Left lung (tissue), 10 donors: ENCODE measurements around the gene APOM. TPM values are rescaled to one million over a fixed set of nuclear protein-coding genes. Genes with fewer than 3 reads are reported as not detected.

ENCODE experiments used
- ATAC-seq: fragments of 200-7000 bp; cut with Tn5 transposase; one replicate; pipeline ENCODE4 v1.9.1; 2020; ENCODE audit warnings: moderate library complexity
- DNase-seq, 4 donors: peaks; one replicate each; pipeline ENCODE4 v3.0.0-alpha.2; 2013 to 2020
- H3K27ac ChIP-seq, 2 donors: fragments of 200-600 bp; sonication (generic) in 1 of 2; one replicate each; pipeline versions ENCODE4 v1.5.0 to v1.8.0; 2020 to 2021
- H3K27me3 ChIP-seq, 2 donors: fragments of 200-600 bp; sonication (generic) in 1 of 2; one replicate each; pipeline versions ENCODE4 v1.5.0 to v1.8.0; 2020 to 2021
- H3K36me3 ChIP-seq, 2 donors: fragments of 200-600 bp; sonication (generic) in 1 of 2; one replicate each; pipeline versions ENCODE4 v1.5.0 to v1.8.0; 2020 to 2021
- H3K4me1 ChIP-seq, 2 donors: fragments of 200-600 bp; one replicate each; pipeline ENCODE4 v1.8.0; 2021
- H3K4me3 ChIP-seq, 2 donors: fragments of 200-600 bp; sonication (generic) in 1 of 2; one replicate each; pipeline versions ENCODE4 v1.5.0 to v1.8.0; 2020 to 2021; ENCODE audit warnings: mild to moderate bottlenecking in 1 of 2
- H3K9me3 ChIP-seq, 2 donors: fragments of 200-600 bp; sonication (generic) in 1 of 2; one replicate each; pipeline versions ENCODE4 v1.5.0 to v1.8.0; 2020 to 2021
- CTCF ChIP-seq, 2 donors: fragments of 200-600 bp; sonication (generic) in 1 of 2; IDR thresholded peaks; one replicate each; pipeline versions ENCODE4 v1.5.0 to v1.8.0; 2021; ENCODE audit warnings: antibody characterized with exemption in 2 of 2
- intact Hi-C, 2 donors: fragments of 100-400 bp; cut with DNase I; formaldehyde crosslinking; loops; one replicate each; pipeline versions ENCODE4 v1.11.2 to v1.14.2; 2022
- polyA plus RNA-seq, 6 donors: library from polyadenylated mRNA; unstranded; fragments of 120-200 nt; gene quantifications; one replicate each; pipeline ENCODE4 v1.2.1, GENCODE V29; 2013; ENCODE audit not compliant: insufficient read length in 6 of 6
- total RNA-seq, 2 donors: library from RNA; stranded (reverse); fragmentation: NEBNext Ultra II Directional; extraction: Animal tissue kit (Norgen Biotek cat#: 25700); gene quantifications; one replicate each; pipeline ENCODE4 v1.2.1, GENCODE V29; 2021
- donor health status: DM: no; HTN: yes; CAD: no.
- donor health status: DM: no; HTN: no; CAD: no.

The APOM gene
- total and polyA plus RNA-seq, 8 donors = 1.0 to 8.0 (median 5.5) TPM

DNA sequence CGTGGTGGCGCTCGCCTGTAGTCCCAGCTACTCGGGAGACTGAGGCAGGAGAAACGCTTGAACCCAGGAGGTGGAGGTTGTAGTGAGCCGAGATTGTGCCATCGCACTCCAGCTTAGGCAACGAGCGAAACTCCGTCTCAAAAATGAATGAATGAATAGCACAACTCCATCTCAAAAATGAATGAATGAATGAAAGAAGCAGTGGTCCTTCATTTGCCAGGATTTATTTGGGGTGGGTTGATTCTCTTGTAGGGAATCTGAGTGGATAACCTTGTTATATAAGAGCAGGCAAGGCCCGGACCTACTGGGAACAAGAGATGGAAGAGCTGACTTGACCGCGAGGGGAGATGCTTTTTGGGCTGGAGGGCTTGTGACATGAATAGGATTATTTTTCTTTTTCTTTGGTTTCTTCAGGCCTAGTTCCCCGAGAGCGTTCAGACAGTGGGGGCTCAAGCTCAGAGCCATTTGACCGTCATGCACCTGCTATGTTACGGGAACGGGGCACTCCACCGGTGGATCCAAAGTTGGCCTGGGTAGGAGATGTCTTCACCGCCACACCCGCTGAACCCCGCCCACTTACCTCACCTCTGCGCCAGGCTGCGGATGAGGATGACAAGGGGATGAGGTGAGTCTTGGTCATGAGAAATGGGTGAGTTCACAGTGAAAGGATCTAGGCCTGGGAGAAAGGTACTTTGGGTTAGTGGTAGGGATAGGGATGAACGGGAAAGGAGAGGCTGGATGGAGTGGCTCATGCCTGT, 25.3 kb upstream of the APOM start:
- no peaks in the 10 kb centered on the region for H3K9me3 ChIP-seq
- DNase-seq = no peak
- H3K4me1 ChIP-seq = no peaks in the 10 kb centered on the region
- H3K27me3 ChIP-seq = no peaks in the 10 kb centered on the region
- peaks cover 8 to 100% of the 10 kb centered on the region in 2 donors for H3K36me3 ChIP-seq
- no peak for ATAC-seq
- TF ChIP-seq CTCF (IDR thresholded peaks at IDR 0.05) = no peak
- intact Hi-C loops = no loop called here
- H3K4me3 ChIP-seq = no peak overlapping the region
- no peak overlapping the region for H3K27ac ChIP-seq

GRCh38 chr6:31631209-31631608, 24.5 kb upstream of the APOM start:
- no peak overlapping the region for H3K27ac ChIP-seq
- DNase-seq = no peak
- no peaks in the 10 kb centered on the region for H3K9me3 ChIP-seq
- no peaks in the 10 kb centered on the region for H3K27me3 ChIP-seq
- peaks cover 8 to 100% of the 10 kb centered on the region in 2 donors for H3K36me3 ChIP-seq
- H3K4me3 ChIP-seq = no peak overlapping the region
- no peaks in the 10 kb centered on the region for H3K4me1 ChIP-seq
- intact Hi-C loops = no loop called here
- no peak for ATAC-seq
- no peak for TF ChIP-seq CTCF (IDR thresholded peaks at IDR 0.05)

DNA sequence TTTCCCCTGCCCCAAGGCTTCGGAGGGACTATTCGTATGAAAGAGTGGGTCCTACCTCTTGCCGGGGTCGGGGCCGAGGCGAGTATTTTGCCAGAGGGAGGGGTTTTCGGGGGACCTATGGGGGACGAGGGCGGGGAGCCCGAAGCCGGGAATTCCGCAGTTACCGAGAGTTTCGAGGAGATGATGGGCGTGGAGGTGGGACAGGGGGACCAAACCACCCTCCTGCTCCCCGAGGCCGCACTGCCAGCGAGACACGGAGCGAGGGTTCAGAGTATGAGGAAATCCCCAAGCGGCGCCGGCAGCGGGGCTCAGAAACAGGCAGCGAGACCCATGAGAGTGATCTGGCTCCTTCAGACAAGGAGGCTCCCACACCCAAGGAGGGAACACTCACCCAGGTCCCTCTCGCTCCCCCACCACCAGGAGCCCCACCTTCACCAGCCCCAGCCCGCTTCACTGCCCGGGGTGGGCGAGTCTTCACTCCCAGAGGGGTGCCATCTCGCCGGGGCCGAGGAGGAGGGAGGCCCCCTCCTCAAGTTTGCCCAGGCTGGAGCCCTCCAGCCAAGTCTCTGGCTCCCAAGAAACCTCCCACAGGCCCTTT, 23.9 kb upstream of the APOM start:
- intact Hi-C loops = no loop called here
- DNase-seq = no peak
- no peak for TF ChIP-seq CTCF (IDR thresholded peaks at IDR 0.05)
- H3K27ac ChIP-seq = no peak overlapping the region
- peak; percentile 10 for ATAC-seq
- H3K36me3 ChIP-seq = peaks cover 8 to 100% of the 10 kb centered on the region in 2 donors
- no peaks in the 10 kb centered on the region for H3K9me3 ChIP-seq
- H3K27me3 ChIP-seq = no peaks in the 10 kb centered on the region
- no peak overlapping the region for H3K4me3 ChIP-seq
- no peaks in the 10 kb centered on the region for H3K4me1 ChIP-seq

DNA sequence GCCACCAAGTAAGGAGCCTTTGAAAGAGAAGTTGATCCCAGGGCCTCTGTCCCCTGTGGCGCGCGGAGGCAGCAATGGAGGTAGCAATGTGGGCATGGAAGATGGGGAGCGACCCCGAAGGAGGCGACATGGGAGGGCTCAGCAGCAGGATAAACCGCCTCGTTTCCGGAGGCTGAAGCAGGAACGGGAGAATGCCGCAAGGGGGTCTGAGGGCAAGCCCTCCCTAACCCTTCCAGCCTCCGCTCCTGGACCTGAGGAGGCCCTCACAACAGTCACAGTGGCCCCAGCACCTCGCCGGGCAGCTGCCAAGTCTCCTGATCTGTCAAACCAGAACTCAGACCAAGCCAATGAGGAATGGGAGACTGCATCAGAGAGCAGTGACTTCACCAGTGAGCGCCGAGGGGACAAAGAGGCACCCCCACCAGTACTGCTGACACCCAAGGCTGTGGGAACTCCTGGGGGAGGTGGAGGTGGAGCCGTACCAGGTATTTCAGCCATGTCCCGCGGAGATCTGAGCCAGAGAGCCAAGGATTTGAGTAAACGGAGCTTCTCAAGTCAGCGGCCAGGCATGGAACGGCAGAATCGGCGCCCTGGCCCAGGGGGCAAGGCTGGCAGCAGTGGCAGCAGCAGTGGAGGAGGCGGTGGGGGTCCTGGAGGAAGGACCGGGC, 23.3 kb upstream of the APOM start:
- Histone ChIP-seq H3K4me1 (no peaks in the 10 kb centered on the region), H3K4me3 (no peak overlapping the region), H3K27me3 (no peaks in the 10 kb centered on the region), H3K9me3 (no peaks in the 10 kb centered on the region), H3K27ac (no peak overlapping the region), H3K36me3 (peaks cover 8 to 100% of the 10 kb centered on the region in 2 donors)
- peak; percentile 5 for ATAC-seq
- no peak for TF ChIP-seq CTCF (IDR thresholded peaks at IDR 0.05)
- no peak for DNase-seq
- intact Hi-C loops = no loop called here

- H3K4me1 ChIP-seq = no peaks in the 10 kb centered on the region
- TF ChIP-seq CTCF (IDR thresholded peaks at IDR 0.05) = no peak
- intact Hi-C loops = no loop called here
- H3K9me3 ChIP-seq = no peaks in the 10 kb centered on the region
- no peaks in the 10 kb centered on the region for H3K27me3 ChIP-seq
- no peak overlapping the region for H3K4me3 ChIP-seq
- ATAC-seq (no peak), DNase-seq (no peak)
- H3K27ac ChIP-seq = no peak overlapping the region
- H3K36me3 ChIP-seq = peaks cover 8 to 100% of the 10 kb centered on the region in 2 donors
Observed at GRCh38 chr6:31633447-31633846, 22.2 kb upstream of the APOM start.
